UCSD-AML1 (cell line): ENCODE data around the gene ALG2.
"Not testable (repeated sequence)": the region's sequence is repeated elsewhere in the genome, so short reads cannot be mapped to it uniquely, and the experiment has no call there.

Experiments used
- DNase-seq: peaks from one replicate; lab custom pipeline; 2025; ENCODE audit not compliant: unreplicated experiment; lab: John Stamatoyannopoulos, UW

Gene ALG2

GRCh38 chr9:99238331-99238730 lies 16.6 kb upstream of the ALG2 start:
- no peak for DNase-seq

GRCh38 chr9:99237849-99238248 lies 16.1 kb upstream of the ALG2 start:
- not testable (repeated sequence) for DNase-seq

GRCh38 chr9:99237356-99237755 lies 15.6 kb upstream of the ALG2 start:
- no peak for DNase-seq

- no peak for DNase-seq
These were observed 14.3 kb upstream of the ALG2 start for GRCh38 chr9:99235926-99236634.

- DNase-seq: no peak
These were observed 13.3 kb upstream of the ALG2 start for GRCh38 chr9:99235069-99235468.

GRCh38 chr9:99234618-99235017 lies 12.9 kb upstream of the ALG2 start:
- no peak for DNase-seq

- DNase-seq: no peak
These were observed 10.0 kb upstream of the ALG2 start for GRCh38 chr9:99231711-99232110.

GRCh38 chr9:99230206-99230605 lies 8.5 kb upstream of the ALG2 start:
- DNase-seq: no peak

- DNase-seq: no peak
These were observed 4.3 kb upstream of the ALG2 start for GRCh38 chr9:99226054-99226453.

- no peak for DNase-seq
These were observed 2.7 kb upstream of the ALG2 start for GRCh38 chr9:99224445-99224844.

GRCh38 chr9:99222416-99223270 lies 901 bp upstream of the ALG2 start:
- no peak for DNase-seq

- DNase-seq: no peak
These were observed 499 bp downstream of the ALG2 start for GRCh38 chr9:99221266-99221620.

GRCh38 chr9:99220011-99220410 lies 1.7 kb downstream of the ALG2 start:
- no peak for DNase-seq

GRCh38 chr9:99216073-99216472 lies 5.7 kb downstream of the ALG2 start:
- DNase-seq: no peak

- no peak for DNase-seq
These were observed 8.5 kb downstream of the ALG2 start for GRCh38 chr9:99213197-99213596.

GRCh38 chr9:99211746-99212145 lies 10.0 kb downstream of the ALG2 start:
- DNase-seq: no peak

GRCh38 chr9:99210572-99210971 lies 11.2 kb downstream of the ALG2 start:
- no peak for DNase-seq

GRCh38 chr9:99201603-99202002 lies 20.1 kb downstream of the ALG2 start:
- DNase-seq: no peak

GRCh38 chr9:99199938-99200539 lies 21.7 kb downstream of the ALG2 start:
- no peak for DNase-seq

- DNase-seq: no peak
These were observed 23.8 kb downstream of the ALG2 start for GRCh38 chr9:99197987-99198386.

- no peak for DNase-seq
These were observed 24.6 kb downstream of the ALG2 start for GRCh38 chr9:99197124-99197630.

GRCh38 chr9:99196484-99196883 lies 25.3 kb downstream of the ALG2 start:
- DNase-seq: not testable (repeated sequence)
